NB4 (cell line): ENCODE data around the gene CLMN.

ENCODE experiments used
- CTCF ChIP-seq: IDR thresholded peaks from one replicate; pipeline ENCODE4 v1.5.1; 2012; ENCODE audit warnings: low read depth, low read length
- MAX ChIP-seq: IDR thresholded peaks from 2 replicates; pipeline ENCODE4 v1.6.1; 2011; ENCODE audit warnings: low read depth, low read length
- POLR2A ChIP-seq: IDR thresholded peaks from 2 replicates; pipeline ENCODE4 v1.6.1; 2011; ENCODE audit warnings: mild to moderate bottlenecking; ENCODE audit not compliant: insufficient read length; ENCODE audit errors: extremely low read depth

- TF ChIP-seq CTCF (no peak), MAX (no peak), POLR2A (no peak)
These were observed 24.7 kb downstream of the CLMN start for GRCh38 chr14:95294834-95295599.
